ENCODE data around the gene PLCH2. TPM values are rescaled to one million over a fixed set of nuclear protein-coding genes. Genes with fewer than 3 reads are reported as not detected.

The PLCH2 gene
- total and polyA plus RNA-seq, 7 donors: 0.04 to 0.60 (median 0.09) TPM; not detected in 1

GRCh38 chr1:2498648-2499047 is 22.6 kb downstream of the PLCH2 start:
- no peak for ATAC-seq
- Histone ChIP-seq H3K4me1 (peaks cover 3% of the 10 kb centered on the region), H3K27ac (no peak overlapping the region), H3K27me3 (ENCODE audit: insufficient read depth in 3 of 3, low read length in 2 of 3) (peaks cover 0 to 49% (median 4%) of the 10 kb centered on the region in 3 donors), H3K4me3 (no peak overlapping the region), H3K36me3 (ENCODE audit: insufficient read depth in 1 of 2, low read depth in 1 of 2) (no peaks in the 10 kb centered on the region), H3K9me3 (no peaks in the 10 kb centered on the region)
- intact Hi-C loops (cut with DNase I): no loop called here
- no peak for TF ChIP-seq CTCF (IDR thresholded peaks at IDR 0.05)
- no peak for DNase-seq
- WGBS, 3 donors: 64 to 74% (median 68%) methylated on average over 14 to 19 of the region's 19 CpGs

GRCh38 chr1:2499260-2499659 is 23.2 kb downstream of the PLCH2 start:
- Histone ChIP-seq H3K4me3 (no peak overlapping the region), H3K36me3 (ENCODE audit: insufficient read depth in 1 of 2, low read depth in 1 of 2) (no peaks in the 10 kb centered on the region), H3K27me3 (ENCODE audit: insufficient read depth in 3 of 3, low read length in 2 of 3) (peaks cover 0 to 53% (median 4%) of the 10 kb centered on the region in 3 donors), H3K9me3 (no peaks in the 10 kb centered on the region), H3K4me1 (peaks cover 3% of the 10 kb centered on the region), H3K27ac (no peak overlapping the region)
- intact Hi-C loops (cut with DNase I): no loop called here
- WGBS, 3 donors: 53 to 59% (median 56%) methylated on average over 4 of the region's 4 CpGs
- no peak for ATAC-seq
- DNase-seq: no peak
- no peak for TF ChIP-seq CTCF (IDR thresholded peaks at IDR 0.05)

GRCh38 chr1:2499986-2500596 is 24.0 kb downstream of the PLCH2 start:
- ATAC-seq (no peak), DNase-seq (no peak)
- H3K36me3 ChIP-seq (ENCODE audit: insufficient read depth in 1 of 2, low read depth in 1 of 2): no peaks in the 10 kb centered on the region
- H3K4me1 ChIP-seq: no peaks in the 10 kb centered on the region
- peaks cover 0 to 61% (median 9%) of the 10 kb centered on the region in 3 donors for H3K27me3 ChIP-seq (ENCODE audit: insufficient read depth in 3 of 3, low read length in 2 of 3)
- WGBS, 3 donors: 41 to 50% (median 50%) methylated on average over 15 to 19 of the region's 19 CpGs
- H3K4me3 ChIP-seq: no peak overlapping the region
- TF ChIP-seq CTCF (IDR thresholded peaks at IDR 0.05): no peak
- no peak overlapping the region for H3K27ac ChIP-seq
- intact Hi-C loops (cut with DNase I): no loop called here
- no peaks in the 10 kb centered on the region for H3K9me3 ChIP-seq

- no peaks in the 10 kb centered on the region for H3K4me1 ChIP-seq
- WGBS, 3 donors: 28 to 34% (median 33%) methylated on average over 24 to 28 of the region's 28 CpGs
- no peaks in the 10 kb centered on the region for H3K36me3 ChIP-seq (ENCODE audit: insufficient read depth in 1 of 2, low read depth in 1 of 2)
- DNase-seq: no peak
- no peak overlapping the region for H3K27ac ChIP-seq
- H3K9me3 ChIP-seq: no peaks in the 10 kb centered on the region
- no peak overlapping the region for H3K4me3 ChIP-seq
- no peak for ATAC-seq
- intact Hi-C loops (cut with DNase I): no loop called here
- H3K27me3 ChIP-seq (ENCODE audit: insufficient read depth in 3 of 3, low read length in 2 of 3): peaks cover 0 to 66% (median 9%) of the 10 kb centered on the region in 3 donors
- no peak for TF ChIP-seq CTCF (IDR thresholded peaks at IDR 0.05)
Measured at GRCh38 chr1:2501041-2501819, 25.1 kb downstream of the PLCH2 start.

All from psoas muscle (tissue), 8 donors.